WTC11 (cell line): ENCODE results near the gene BTBD10.

ENCODE experiments used
- ATF3 ChIP-seq: sonication (generic); formaldehyde crosslinking; conservative IDR thresholded peaks from 2 replicates; pipeline ENCODE4 v1.8.1; 2022; ENCODE audit warnings: mild to moderate bottlenecking, missing genetic modification reagents
- CBFB ChIP-seq: sonication (generic); formaldehyde crosslinking; IDR thresholded peaks from 2 replicates; pipeline ENCODE4 v1.8.1; 2022; ENCODE audit warnings: mild to moderate bottlenecking, low read depth, missing genetic modification reagents
- CTCF ChIP-seq: fragments of 200-600 bp; IDR thresholded peaks from 2 replicates; pipeline ENCODE4 v1.8.0; 2022; ENCODE audit warnings: antibody characterized with exemption
- E2F1 ChIP-seq: sonication (generic); formaldehyde crosslinking; IDR thresholded peaks from 2 replicates; pipeline ENCODE4 v1.8.0; 2022; ENCODE audit warnings: mild to moderate bottlenecking, missing genetic modification reagents
- ETV6 ChIP-seq: sonication (generic); formaldehyde crosslinking; IDR thresholded peaks from 2 replicates; pipeline ENCODE4 v1.8.1; 2022; ENCODE audit warnings: mild to moderate bottlenecking, missing genetic modification reagents
- FOXK1 ChIP-seq: sonication (generic); formaldehyde crosslinking; IDR thresholded peaks from 2 replicates; pipeline ENCODE4 v1.8.0; 2022; ENCODE audit warnings: mild to moderate bottlenecking, moderate library complexity, missing genetic modification reagents
- IRF2 ChIP-seq: sonication (generic); formaldehyde crosslinking; IDR thresholded peaks from 2 replicates; pipeline ENCODE4 v1.8.0; 2022; ENCODE audit warnings: low read depth, missing genetic modification reagents, borderline replicate concordance
- JUN ChIP-seq: sonication (generic); formaldehyde crosslinking; IDR thresholded peaks from 2 replicates; pipeline ENCODE4 v1.8.0; 2023; ENCODE audit warnings: mild to moderate bottlenecking, missing genetic modification reagents
- USF1 ChIP-seq: sonication (generic); formaldehyde crosslinking; IDR thresholded peaks from 2 replicates; pipeline ENCODE4 v1.8.0; 2022; ENCODE audit warnings: mild to moderate bottlenecking, missing genetic modification reagents
- ZNF232 ChIP-seq: sonication (generic); formaldehyde crosslinking; IDR thresholded peaks from 2 replicates; pipeline ENCODE4 v1.8.0; 2022; ENCODE audit warnings: mild to moderate bottlenecking, missing genetic modification reagents
- ZSCAN18 ChIP-seq: fragments of 250-450 bp; sonication (Bioruptor Pico); IDR thresholded peaks from 2 replicates; pipeline ENCODE4 v2.1.2; 2022; ENCODE audit warnings: mild to moderate bottlenecking, moderate library complexity

- TF ChIP-seq CTCF (no peak), USF1 (no peak), ETV6 (CRISPR knock-in tag) (no peak), E2F1 (no peak), IRF2 (CRISPR knock-in tag) (no peak), ATF3 (CRISPR knock-in tag) (no peak), ZSCAN18 (CRISPR knock-in tag) (no peak), FOXK1 (CRISPR knock-in tag) (no peak), CBFB (no peak), JUN (CRISPR knock-in tag) (no peak), ZNF232 (CRISPR knock-in tag) (no peak)
These were observed 32.9 kb upstream of the BTBD10 start, which contains the start of gene PTH for GRCh38 chr11:13495929-13496328.
